Calu3 (cell line): Measurements from ENCODE around the gene MYO18B. TPM values are rescaled to one million over a fixed set of nuclear protein-coding genes. Genes with fewer than 3 reads are reported as not detected.

Source experiments
- BruUV-seq: library from RNA; stranded (reverse); fragments of 400-500 nt; replicated peaks from 2 replicates; lab custom pipeline; 2021; lab: Mats Ljungman, UMichigan
- CTCF ChIA-PET: fragments of 300-600 bp; sonication (Branson Sonifier 250); formaldehyde crosslinking; loops from one replicate; lab custom pipeline; 2022; ENCODE audit warnings: antibody characterized with exemption; lab: Charles Lee
- DNase-seq: peaks from one replicate; pipeline ENCODE4 v3.0.0; 2022
- H3K27ac Mint-ChIP-seq: one replicate; pipeline ENCODE4 v1.8.0; 2022; ENCODE audit warnings: mixed read lengths; ENCODE audit not compliant: unreplicated experiment
- H3K27me3 Mint-ChIP-seq: one replicate; pipeline ENCODE4 v1.8.0; 2022; ENCODE audit warnings: mixed read lengths; ENCODE audit not compliant: unreplicated experiment
- H3K36me3 Mint-ChIP-seq: one replicate; pipeline ENCODE4 v1.8.0; 2022; ENCODE audit warnings: mild to moderate bottlenecking, moderate library complexity, mixed read lengths; ENCODE audit not compliant: insufficient read depth, unreplicated experiment
- H3K4me1 Mint-ChIP-seq: one replicate; pipeline ENCODE4 v1.8.0; 2022; ENCODE audit warnings: mild to moderate bottlenecking, low read depth, mixed read lengths; ENCODE audit not compliant: unreplicated experiment
- H3K4me3 Mint-ChIP-seq: one replicate; pipeline ENCODE4 v1.8.0; 2022; ENCODE audit warnings: mild to moderate bottlenecking, low read depth, moderate library complexity, mixed read lengths; ENCODE audit not compliant: unreplicated experiment
- H3K9me3 Mint-ChIP-seq: one replicate; pipeline ENCODE4 v1.8.0; 2022; ENCODE audit warnings: low read depth, mixed read lengths; ENCODE audit not compliant: unreplicated experiment
- CTCF ChIP-seq: fragments of 200-600 bp; IDR thresholded peaks from one replicate; pipeline ENCODE4 v1.8.0; 2022; ENCODE audit warnings: antibody characterized with exemption; ENCODE audit not compliant: unreplicated experiment
- intact Hi-C: fragments of 100-400 bp; cut with micrococcal nuclease; formaldehyde crosslinking; loops from one replicate; pipeline ENCODE4 v1.10.0; 2022; ENCODE audit not compliant: unreplicated experiment
- total RNA-seq: library from RNA; stranded (reverse); gene quantifications from 2 replicates; pipeline ENCODE4 v1.2.3, GENCODE V29; 2022

Gene MYO18B
- total RNA-seq, 1 experiment from 2014 or later = 0.59 TPM

GRCh38 chr22:25940479-25940878 lies 198.5 kb downstream of the MYO18B start:
- Mint-ChIP-seq H3K4me3 (no peak overlapping the region), H3K9me3 (no peaks in the 10 kb centered on the region), H3K36me3 (no peaks in the 10 kb centered on the region), H3K4me1 (no peaks in the 10 kb centered on the region), H3K27ac (no peak overlapping the region), H3K27me3 (peaks cover 93% of the 10 kb centered on the region)
- TF ChIP-seq CTCF = no peak
- BruUV-seq = no TSS peak
- intact Hi-C loops = no loop called here
- no peak for DNase-seq
- CTCF ChIA-PET = no interaction called here

GRCh38 chr22:25941365-25941960 lies 199.5 kb downstream of the MYO18B start:
- Mint-ChIP-seq H3K4me3 (no peak overlapping the region), H3K9me3 (no peaks in the 10 kb centered on the region), H3K27me3 (peaks cover 83% of the 10 kb centered on the region), H3K4me1 (no peaks in the 10 kb centered on the region), H3K27ac (no peak overlapping the region), H3K36me3 (no peaks in the 10 kb centered on the region)
- TF ChIP-seq CTCF = no peak
- no peak for DNase-seq
- intact Hi-C loops = no loop called here
- CTCF ChIA-PET = no interaction called here
- no TSS peak for BruUV-seq

GRCh38 chr22:25942115-25942855 lies 200.3 kb downstream of the MYO18B start:
- Mint-ChIP-seq H3K36me3 (no peaks in the 10 kb centered on the region), H3K9me3 (no peaks in the 10 kb centered on the region), H3K4me1 (no peaks in the 10 kb centered on the region), H3K27ac (no peak overlapping the region), H3K4me3 (no peak overlapping the region), H3K27me3 (peaks cover 81% of the 10 kb centered on the region)
- no peak for DNase-seq
- CTCF ChIA-PET = no interaction called here
- no peak for TF ChIP-seq CTCF
- no TSS peak for BruUV-seq
- intact Hi-C loops = no loop called here

GRCh38 chr22:25942856-25943411 lies 200.9 kb downstream of the MYO18B start:
- CTCF ChIA-PET = no interaction called here
- H3K4me1 Mint-ChIP-seq = no peaks in the 10 kb centered on the region
- no peak overlapping the region for H3K27ac Mint-ChIP-seq
- intact Hi-C loops = no loop called here
- no peak for TF ChIP-seq CTCF
- H3K9me3 Mint-ChIP-seq = no peaks in the 10 kb centered on the region
- DNase-seq = no peak
- no peak overlapping the region for H3K4me3 Mint-ChIP-seq
- H3K27me3 Mint-ChIP-seq = peaks cover 81% of the 10 kb centered on the region
- H3K36me3 Mint-ChIP-seq = no peaks in the 10 kb centered on the region
- no TSS peak for BruUV-seq
